Stimulated activated CD8-positive, alpha-beta memory T cell treated with anti-CD3 and anti-CD28 coated beads, Interleukin-7, amount 100 ng/mL, for 48 hours (primary cell): ENCODE measurements around the gene BPIFB6.
"Not testable (repeated sequence)": the region's sequence is repeated elsewhere in the genome, so short reads cannot be mapped to it uniquely, and the experiment has no call there.

ENCODE experiments used
- DNase-seq, 2 donors: peaks; one replicate each; pipeline ENCODE4 v3.0.0-alpha.2; 2020; ENCODE audit warnings: low read depth in 1 of 2; ENCODE audit errors: extremely low read depth in 1 of 2

The BPIFB6 gene

DNA sequence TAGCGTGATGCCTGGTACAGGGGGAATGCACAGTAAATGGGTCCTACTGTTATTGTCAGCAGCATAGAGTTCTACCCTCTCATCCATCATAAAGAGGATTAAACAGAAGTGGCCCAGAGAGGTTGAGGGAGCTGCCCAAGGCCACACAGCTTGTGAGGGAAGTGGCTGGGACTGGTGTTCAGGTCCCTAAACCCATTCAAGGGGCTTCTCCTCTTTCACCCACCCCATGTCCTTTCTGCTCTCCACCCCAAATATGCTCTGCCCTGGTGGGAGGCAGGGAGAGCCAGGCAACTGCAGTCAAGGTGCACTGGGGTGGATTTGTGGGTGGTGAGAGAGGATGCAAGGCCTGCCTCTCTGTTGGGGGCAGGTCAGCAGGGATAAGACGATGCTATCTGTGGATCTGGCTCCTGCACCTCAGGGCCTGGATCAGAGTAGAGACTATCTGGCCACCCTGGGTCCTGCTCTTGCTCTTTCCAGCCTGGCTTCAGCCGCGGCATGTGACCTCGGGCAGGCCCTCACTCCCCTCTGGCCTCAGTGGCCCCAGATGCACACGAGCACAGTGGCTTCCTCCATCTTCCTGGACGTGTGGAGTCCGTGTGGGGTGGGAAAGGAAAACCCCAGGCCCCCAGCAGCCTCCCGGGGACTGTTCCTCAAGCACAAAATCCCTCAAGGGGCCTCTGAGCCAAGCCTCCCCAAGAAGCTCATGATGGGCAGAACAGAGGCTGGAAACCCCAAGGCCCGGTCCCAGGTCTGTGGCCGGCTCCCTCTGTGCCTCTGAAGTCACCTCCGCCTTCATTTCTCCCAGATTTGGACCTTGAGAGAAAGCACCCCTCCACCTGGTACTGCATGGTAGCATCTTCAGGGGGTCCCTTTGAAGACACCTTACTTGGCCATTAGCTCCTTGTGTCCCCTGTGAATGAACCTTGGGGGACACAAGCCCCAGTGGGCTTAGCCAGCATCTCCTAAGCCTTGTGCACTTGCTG lies 3.4 kb upstream of the BPIFB6 start:
- no peak for DNase-seq

DNA sequence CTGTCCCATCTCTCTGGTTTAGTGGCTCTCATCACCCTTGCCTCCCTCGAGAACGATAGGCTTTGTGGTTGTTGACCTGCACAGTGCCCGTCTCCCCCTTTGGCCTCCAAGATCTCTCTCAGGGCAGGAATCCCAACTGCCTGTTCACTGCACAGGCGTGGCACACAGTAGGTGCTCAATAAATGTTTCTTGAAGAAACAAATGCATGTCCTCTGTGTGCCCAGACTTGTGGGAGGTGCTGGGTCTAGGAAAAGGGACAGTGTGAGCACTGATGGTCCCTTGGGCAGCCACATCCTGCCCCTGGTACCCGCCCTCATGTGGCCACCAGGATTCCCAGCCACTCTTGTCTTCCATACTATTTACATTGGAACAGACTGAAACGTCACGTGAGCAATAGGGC lies 2.6 kb upstream of the BPIFB6 start:
- no peak for DNase-seq

DNA sequence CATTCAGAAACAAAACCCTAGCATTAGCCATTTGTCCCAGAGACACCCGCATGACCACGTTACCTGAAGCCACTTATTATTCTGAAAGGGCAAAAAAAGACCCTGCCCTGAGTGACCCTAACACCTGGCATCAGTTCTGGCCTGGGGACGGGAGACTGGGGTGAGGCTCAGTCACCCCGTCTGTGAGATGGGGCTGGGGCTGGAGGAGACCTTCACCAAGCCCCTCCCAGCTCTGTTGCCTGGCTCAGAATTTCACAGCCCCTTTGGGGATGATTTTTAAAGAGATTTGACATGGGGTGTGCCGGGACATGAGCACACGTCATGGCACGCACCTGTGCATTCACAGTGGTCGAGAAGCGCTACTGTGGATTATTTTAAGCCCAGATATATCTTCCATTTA lies 1.4 kb upstream of the BPIFB6 start:
- DNase-seq: no peak

DNA sequence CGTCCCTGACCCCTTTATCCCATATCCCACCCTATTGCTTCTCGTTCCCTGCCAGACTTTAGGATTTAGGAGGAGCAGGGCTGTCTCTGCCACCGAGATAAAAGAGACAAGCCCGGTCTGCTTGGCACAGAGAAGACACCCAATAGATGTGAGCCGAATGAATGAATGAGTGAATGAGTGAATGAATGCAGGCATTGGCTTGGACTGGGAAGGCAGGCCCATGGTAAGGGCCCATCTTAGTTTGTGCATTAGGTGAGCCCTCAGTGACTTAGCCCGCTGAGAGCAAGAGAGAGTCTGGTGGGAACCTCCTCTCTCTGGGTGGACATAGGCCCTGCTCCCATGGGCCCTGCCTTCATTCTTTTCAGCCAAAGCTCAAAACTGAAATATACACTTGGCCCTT lies 879 bp upstream of the BPIFB6 start:
- DNase-seq: no peak

DNA sequence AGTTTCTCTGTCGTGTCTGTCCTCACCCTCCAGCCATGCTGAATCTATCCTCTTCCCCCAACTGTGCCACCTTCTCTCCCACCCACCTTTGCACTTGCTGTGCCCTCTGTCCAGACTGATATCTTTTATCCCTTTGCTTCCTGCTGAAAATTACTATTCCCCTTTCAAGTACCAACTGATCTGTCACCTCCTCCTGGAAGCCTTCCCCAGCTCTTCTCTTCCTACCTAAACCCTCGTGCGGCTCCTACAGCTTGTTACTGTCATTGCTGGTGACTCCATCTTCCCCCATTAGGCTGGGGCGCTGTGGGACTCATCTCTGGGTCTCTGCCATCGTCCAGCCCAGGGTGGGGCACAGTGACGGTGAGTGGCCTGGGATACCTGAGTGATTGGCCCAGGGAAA lies 1.1 kb downstream of the BPIFB6 start:
- DNase-seq: no peak

DNA sequence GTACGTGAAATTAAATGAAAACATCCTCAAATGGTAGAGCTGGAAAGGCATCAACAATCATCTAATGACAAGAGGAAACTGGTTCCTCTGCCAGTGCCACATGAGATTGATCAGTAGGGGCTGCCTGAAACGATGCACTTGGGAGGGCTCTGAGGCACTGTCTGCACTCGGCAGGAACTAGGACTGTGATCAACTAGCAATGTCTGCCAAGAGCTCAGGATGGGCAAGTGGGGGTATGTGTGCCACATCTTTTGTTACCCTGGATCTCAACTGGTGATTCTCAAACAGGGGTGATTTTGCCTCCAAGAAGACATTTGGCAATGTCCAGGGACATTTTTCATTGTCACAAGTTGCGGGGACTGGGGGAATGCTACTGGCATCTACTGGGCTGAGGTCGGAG lies 1.9 kb downstream of the BPIFB6 start:
- DNase-seq: no peak

DNA sequence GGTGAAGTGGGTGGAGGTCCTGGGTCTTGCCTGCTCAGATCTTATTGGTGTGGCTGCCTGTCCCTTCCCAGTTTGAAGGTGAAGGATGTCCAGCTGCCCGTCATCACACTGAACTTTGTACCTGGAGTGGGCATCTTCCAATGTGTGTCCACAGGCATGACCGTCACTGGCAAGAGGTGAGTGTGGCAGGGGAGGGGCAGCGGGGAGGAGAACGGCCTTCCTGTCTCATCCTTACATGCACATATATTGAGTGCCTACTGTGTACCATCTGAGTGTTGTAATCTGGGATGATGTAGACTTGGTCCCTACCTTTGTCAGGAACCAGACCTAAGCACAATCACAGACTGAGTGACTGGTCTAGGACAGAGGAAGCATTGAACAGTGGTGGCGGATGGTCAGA lies 2.7 kb downstream of the BPIFB6 start:
- no peak for DNase-seq

DNA sequence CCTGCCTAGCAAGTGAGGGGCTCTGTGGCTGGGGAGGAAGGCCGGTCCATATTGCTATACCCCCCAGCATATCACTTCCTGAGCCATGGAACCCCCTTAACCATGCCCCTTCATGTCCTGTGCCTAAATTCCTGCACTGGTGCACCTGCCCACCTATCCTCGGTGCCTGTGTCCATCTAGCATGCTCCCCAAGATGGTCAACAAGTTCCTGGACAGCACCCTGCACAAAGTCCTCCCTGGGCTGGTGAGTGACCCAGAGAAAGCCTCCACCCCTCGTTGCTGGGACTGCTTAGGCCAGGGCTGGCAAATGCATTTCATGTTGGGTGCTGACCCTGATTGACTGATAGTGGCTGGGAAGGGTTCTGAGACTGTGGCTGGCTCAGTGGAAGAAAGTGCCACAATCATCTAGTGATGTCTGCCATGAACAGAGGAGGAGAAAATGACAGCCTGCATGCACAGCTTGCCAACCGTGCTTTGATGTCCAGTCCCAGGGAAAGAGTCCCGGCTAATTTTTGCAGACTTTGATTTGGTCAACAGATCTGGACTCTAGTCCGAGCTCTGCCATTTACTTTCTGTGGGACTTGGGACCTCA lies 3.5 kb downstream of the BPIFB6 start:
- DNase-seq: no peak

DNA sequence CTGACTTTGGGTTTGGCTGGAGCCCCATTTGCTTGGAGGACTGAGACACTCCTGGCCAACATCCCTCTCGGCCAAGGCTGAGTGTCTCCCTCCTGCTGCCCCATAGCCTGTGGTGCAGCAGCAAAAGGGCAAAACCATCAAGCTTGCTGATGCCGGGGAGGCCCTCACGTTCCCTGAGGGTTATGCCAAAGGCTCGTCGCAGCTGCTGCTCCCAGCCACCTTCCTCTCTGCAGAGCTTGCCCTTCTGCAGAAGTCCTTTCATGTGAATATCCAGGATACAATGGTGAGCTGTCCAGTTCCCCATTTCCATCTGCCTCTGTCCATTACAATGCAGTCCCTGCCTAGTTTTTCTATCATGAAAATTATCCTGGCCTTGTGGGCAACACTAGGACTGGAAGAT lies 6.0 kb downstream of the BPIFB6 start:
- DNase-seq: no peak

DNA sequence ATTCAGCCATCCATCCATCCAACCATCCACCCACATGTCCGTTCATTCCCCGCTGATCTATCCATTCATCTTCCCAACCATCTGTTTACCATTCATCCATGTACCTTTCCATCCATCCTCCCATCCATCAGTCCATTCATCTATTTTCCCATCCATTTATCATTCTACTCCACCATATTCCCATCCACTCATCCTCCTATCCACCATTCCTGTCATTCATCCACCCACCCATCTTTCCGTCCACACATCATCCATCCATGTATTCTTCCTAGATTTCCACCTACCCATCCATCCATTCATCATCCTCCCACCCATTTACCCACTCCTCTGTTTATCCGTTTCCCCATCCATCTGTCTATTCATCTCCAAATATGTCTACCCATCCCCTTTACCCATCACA lies 6.8 kb downstream of the BPIFB6 start:
- no peak for DNase-seq

DNA sequence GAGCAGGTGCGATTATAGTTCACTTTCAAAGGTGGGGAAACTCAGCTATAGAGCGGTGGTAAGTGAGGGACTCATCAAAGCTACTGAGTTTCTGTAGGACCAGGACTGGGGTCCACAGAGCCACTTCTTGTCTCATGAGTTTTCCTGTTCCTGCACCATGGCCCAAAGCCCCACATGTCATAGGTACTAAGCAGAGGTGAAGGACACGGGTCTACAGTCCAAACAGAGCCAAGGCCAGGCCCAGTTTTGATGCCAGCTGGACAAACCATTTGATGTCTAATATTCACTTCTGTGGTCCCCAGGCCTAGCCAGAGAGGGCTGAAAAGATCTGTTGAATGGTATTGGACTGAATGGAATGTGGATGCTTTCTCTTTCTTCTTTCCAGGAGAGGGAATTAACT lies 11.0 kb downstream of the BPIFB6 start:
- no peak for DNase-seq

DNA sequence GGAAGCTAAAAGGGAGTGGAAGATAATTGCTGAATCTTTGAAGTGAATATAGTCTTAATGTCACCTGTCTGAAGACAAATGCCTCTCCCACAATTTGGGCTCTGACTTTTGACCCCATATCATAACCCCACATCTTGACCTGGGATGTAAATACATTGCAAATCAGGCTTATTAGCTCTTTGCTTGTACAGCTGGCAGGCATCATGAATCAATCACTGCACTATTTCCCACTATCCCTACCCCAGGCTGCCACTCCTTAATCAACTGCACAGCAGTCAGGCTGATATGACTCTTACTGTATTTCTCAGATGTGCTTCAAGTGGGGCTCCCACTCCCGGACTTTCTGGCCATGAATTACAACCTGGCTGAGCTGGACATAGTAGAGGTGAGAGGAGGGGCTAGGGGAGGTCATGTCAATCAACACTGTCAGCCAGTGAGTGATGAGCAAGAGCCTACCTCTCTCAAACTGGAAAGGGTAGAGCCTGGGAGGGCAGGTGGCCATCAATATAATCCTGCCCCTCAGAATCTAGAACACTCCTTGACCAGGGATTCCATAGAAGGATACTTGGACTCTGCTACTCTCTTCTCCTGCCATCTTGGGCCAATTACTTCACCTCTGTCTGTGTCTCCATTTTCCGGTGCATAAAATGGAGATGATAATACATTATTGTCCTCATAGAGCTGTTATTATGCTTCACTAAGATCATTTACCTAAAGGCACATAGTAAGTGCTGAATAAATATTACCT lies 11.7 kb downstream of the BPIFB6 start:
- DNase-seq: no peak

DNA sequence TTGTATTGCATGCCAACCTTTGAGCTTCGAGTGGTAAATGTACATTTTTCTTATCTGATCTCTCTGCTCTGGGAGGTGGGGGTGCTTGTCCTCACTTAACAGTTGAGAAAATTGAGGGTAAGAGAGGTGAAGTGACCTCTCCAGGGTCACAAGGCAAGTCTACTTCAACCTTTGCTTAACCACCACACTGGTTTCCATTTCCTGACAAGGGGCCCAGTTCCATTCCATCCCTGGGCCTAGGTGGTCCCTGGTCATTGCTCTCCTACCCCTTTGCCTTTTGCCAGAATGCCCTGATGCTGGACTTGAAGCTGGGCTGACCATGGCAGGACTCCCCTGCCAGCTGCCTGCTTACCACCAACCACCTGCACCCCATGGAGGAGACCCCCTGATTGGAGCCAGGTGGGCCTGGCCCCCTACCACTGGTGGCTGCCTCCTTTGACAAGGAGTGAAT lies 12.3 kb downstream of the BPIFB6 start:
- DNase-seq: no peak

DNA sequence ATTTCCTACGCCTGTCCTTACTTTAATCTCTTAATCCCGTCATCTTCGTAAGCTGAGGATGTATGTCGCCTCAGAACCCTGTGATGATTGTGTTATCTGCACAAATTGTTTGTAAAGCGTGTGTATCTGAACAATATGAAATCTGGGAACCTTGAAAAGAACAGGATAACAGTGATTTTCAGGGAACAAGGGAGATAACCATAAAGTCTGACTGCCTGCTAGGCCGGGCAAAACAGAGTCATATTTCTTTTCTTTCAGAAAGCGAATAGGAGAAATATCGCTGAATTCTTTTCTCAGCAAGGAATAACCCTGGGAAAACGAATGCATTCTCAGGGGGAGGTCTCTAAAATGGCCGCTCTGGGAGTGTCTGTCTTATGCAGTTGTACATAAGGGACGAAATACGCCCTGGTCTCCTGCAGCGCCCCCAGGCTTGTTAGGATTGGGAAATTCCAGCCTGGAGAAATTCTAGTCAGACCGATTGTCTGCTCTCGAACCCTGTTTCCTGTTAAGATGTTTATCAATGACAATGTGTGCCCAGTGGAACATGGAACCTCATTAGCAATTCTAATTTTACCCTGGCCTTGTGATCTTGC lies 13.8 kb downstream of the BPIFB6 start:
- not testable (repeated sequence) for DNase-seq

DNA sequence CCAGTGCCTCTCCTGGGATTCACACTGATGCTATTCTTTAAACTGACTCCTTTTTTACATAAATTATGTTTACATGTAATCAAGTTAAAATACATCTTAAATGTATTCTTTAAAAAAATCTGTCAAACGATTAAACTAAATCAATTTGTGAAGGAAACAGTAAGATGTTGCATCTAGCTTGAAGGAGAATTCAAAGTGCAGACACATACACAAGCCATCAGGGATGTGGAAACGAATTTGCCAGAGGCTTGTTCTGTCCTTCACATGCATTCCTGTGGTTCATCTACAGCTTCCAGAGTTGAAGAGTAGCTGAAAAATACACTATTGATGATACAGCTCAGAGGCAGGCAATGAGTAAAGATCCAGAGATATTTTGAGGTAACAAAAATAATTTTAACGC lies 15.0 kb downstream of the BPIFB6 start:
- DNase-seq: no peak

DNA sequence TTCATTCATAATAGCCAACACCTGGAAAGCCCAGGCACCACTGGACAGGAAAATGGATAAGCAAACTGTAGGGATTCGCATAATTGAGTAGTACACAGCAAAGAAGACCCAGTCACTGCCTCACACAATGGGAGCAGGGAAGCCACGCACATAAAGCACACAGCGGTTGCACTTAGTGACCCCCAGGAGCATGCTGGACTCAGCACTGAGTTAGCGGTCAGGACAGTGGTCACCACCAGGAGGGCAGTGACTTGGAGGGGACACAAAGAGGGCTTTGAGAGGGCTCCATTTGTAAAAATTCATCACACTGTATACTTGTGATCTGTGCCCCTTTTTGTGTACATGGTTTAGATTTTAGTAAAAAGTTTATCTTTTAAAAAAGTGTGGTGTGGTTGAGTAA lies 19.9 kb downstream of the BPIFB6 start:
- no peak for DNase-seq

DNA sequence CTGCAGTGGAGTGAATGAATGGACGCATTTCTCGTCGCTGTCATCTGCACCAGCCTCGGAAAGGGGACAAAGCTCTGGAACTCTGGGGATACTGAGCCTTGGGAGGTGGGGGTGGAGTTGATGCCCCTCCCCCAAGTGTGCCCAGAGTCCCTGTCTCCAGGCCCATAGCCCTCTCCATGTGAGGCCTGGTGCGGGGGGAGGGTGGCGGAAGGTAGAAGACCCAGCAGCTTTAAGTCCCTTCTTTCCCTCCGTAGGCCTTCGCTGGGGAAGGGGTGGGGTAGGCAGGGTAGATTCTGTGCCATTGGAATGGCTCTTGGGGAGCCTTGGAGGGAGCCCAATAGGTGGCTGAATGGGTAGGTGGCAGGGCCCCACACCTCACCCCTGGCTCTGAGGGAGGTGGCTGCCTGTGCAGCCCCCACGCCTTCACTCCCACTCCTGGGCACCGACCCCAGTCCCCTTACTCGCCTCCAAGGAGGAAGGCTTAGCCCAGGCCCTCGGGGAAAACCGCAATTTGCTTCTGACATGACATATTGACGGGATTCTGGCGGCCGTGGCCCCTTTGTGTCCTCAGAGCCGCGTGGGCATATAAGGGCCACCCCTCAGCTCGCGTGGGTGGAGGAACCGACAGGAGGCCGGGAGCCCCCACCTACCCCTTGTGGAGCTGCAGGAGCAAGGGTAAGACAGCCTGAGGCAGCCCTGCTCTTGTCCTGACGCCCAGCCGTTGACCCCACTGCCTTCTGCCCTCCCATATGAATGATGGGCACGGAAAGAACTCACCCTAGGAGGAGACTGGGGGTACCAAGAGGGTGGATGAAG lies 22.1 kb downstream of the BPIFB6 start, which contains the start of gene BPIFB3:
Gene BPIFB3, plus strand, starts transcription at position 613 of the 816 bp plus-strand sequence. CDS start 1,533 bp downstream, outside the sequence.
- no peak for DNase-seq

DNA sequence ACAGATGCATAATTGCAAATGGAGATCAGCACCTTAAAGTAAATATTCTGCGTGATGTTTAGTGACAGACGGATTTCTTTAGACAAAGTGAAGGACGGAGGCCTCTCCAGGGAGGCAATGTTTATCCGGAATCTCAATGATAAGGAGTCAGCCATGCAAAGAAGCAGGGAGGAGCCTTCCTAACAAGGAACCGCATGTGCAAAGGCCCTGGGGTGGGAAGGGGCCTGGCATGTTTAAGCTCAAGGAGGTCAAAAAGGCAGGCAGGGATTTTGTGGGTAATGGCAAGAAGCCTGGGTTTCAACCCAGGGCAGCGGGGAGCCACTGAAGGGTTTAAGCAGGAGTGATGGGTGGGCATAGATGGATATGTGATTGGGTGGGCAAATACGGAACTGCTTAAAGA lies 22.9 kb downstream of the BPIFB6 start:
- DNase-seq: no peak

DNA sequence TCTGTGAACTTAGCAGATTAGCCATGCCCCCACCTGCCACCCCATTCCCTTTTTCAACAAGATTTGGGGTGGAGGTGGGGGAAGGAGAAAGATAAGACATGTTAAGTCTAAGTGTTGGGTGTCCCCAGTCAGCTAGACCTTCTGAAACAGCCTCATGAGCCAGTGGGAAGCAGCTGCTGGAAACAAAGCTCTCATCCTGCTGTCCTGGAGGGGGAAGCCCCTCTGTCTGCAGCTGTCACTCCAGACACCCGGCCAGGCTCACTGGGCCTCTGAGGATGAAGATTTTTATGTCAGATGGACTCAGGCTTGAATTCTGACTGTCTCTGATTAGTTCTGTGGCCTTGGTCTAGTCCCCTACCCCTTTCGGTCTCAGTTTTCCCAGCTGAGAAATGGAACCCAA lies 23.3 kb downstream of the BPIFB6 start:
- DNase-seq: no peak

DNA sequence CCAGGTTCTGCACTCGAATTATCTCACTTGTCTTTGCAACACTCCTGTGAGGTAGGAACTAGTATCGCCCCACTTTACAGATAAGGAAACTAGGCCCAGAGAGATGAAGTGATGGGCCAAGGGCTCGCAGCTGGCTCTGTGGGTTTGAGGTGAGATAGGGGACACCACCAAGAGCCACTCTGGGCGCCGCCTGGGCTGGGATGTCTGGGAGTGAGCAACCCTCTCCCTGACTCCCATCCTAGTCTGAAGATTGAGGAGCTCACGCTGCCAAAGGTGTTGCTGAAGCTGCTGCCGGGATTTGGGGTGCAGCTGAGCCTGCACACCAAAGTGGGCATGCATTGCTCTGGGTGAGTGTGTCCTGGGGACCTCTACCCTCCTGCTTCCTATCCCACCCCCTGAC lies 27.7 kb downstream of the BPIFB6 start:
- no peak for DNase-seq
